Rectal smooth muscle tissue (tissue), 1 donor: ENCODE measurements around the gene GPR150.
A peak's percentile ranks its signal among the peaks of the same experiment; 100 is the strongest.

Experiments
- H3K27ac ChIP-seq: one replicate; pipeline ENCODE4 v1.7.0; 2013; ENCODE audit warnings: low read depth, low read length, inconsistent platforms
- H3K27me3 ChIP-seq: one replicate; pipeline ENCODE4 v1.7.0; 2013; ENCODE audit warnings: low read length; ENCODE audit not compliant: control insufficient read depth, insufficient read depth
- H3K36me3 ChIP-seq: one replicate; pipeline ENCODE4 v1.7.0; 2013; ENCODE audit warnings: low read length; ENCODE audit not compliant: control insufficient read depth, insufficient read depth
- H3K4me1 ChIP-seq: one replicate; pipeline ENCODE4 v1.7.0; 2013; ENCODE audit warnings: low read length; ENCODE audit not compliant: control insufficient read depth, insufficient read depth
- H3K4me3 ChIP-seq: one replicate; pipeline ENCODE4 v1.7.0; 2013; ENCODE audit warnings: low read length
- H3K9ac ChIP-seq: one replicate; pipeline ENCODE4 v1.7.0; 2013; ENCODE audit warnings: low read length

Gene GPR150

DNA sequence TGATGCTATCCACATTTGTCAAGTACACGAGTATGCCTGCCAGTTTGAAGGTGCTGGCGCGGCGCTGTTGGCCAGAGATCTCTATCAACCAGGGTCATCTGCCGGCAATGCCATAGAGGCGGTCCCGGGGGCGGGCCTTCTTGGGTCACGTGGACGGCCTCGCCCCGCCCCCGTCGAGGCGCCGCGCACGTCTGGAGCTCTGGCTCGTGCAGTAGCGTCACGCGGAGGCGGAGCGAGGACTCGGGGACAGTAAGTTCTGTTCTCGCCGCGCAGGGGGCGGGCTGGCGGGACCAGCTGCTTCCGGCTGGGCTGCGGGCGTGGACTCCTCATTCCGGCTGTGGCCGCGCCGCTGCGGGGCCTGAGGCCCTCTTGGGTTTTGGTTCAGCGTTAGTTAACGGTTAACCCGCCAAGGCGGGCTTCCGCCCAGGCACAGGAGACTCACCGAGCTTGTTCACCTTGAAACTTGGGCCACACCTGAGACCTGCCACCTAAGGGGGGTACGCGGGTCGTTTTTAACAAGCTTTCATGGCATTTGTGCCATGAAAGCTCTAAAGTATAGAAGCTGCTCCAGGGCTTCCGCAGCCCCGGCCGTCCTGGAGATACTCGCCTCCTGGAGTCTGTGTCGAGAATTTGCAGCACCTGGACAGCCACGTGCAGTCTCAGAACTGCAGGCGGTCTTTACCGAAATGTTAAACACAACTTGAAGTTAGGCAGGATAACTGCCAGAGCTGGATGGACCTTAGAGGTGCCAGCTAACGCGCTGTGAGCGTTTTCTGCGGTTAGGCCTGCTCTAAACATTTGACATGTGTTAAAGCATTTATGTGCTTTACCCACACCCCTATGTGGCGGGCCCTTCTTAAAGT lies 26.9 kb downstream of the GPR150 start, which contains the start of gene RFESD:
Gene RFESD, plus strand, starts transcription at position 209 of the 863 bp plus-strand sequence. CDS start 5,495 bp downstream, outside the sequence.
- Histone ChIP-seq H3K36me3 (no peaks in the 10 kb centered on the region), H3K4me3 (peak within 1 kb of the TSS; percentile 85), H3K9ac (peak within 1 kb of the TSS; percentile 38), H3K27me3 (no peaks in the 10 kb centered on the region), H3K27ac (peak within 1 kb of the TSS; percentile 93), H3K4me1 (peaks cover 5% of the 10 kb centered on the region)

DNA sequence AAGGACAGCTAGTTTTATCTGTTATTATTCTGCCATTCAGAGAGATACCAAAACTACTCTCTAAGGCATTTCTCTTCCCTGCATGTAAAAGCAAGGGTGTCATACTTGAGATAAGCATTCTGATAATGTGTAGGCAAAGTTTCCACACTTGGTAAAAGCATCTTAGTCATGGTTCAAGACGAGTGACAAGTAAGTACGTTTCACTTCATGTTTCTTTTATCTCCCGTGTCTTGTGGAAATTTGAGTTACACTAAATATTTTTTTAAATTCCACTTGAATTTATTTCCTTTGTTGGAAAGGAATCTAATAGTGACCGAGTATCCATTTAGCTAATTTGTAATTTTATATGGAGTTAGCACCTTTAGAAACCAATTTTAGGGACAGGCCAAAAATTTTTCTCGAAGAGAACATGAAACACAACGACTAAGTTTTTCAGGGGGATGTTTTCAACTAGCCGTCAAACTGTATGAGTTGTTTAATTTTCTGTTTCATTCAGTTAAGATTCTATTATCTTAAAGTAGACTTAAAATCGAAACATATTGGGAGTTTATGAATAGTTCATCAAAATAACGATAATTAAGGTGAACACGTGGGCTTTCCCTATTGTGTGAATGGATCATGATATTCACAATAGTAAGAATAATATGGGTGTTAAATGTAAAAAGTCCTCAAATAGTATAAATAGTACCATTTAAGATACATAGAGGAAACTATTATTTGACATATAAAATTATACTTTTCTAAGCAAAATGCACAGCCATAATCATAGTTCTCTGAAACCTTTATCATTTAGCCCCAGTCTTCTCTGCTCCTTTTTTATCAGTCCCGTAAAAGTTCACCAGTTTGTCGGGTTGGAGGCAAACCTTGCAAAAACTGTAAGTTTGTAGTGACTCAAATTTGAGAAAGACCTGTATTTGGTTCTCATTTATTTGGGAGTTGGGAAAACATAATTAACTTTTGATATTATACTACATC lies 28.3 kb downstream of the GPR150 start:
- Histone ChIP-seq H3K9ac (no peak overlapping the region), H3K27me3 (no peaks in the 10 kb centered on the region), H3K4me1 (peaks cover 5% of the 10 kb centered on the region), H3K36me3 (no peaks in the 10 kb centered on the region), H3K27ac (peak overlapping the region; percentile 93), H3K4me3 (peak overlapping the region; percentile 2)

DNA sequence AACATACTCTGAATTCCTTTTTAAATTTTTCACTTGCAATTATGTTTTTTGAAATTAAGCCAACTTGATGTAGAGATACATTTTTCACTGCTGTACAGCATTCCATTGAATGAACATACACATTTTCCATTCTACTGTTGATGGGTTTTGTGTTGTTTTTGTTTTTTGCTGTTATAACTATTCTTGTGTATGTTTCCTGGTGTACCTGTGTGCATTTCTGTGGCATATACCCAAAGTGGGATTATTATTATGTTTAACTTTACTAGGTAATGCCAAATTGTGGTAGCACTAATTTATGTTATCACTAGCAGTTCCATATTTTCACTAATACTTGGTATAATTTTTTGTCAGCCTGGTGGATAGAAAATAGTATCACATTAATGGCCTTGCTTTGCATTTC lies 29.4 kb downstream of the GPR150 start:
- Histone ChIP-seq H3K4me1 (peaks cover 5% of the 10 kb centered on the region), H3K27ac (no peak overlapping the region), H3K36me3 (no peaks in the 10 kb centered on the region), H3K27me3 (no peaks in the 10 kb centered on the region), H3K9ac (no peak overlapping the region), H3K4me3 (no peak overlapping the region)

DNA sequence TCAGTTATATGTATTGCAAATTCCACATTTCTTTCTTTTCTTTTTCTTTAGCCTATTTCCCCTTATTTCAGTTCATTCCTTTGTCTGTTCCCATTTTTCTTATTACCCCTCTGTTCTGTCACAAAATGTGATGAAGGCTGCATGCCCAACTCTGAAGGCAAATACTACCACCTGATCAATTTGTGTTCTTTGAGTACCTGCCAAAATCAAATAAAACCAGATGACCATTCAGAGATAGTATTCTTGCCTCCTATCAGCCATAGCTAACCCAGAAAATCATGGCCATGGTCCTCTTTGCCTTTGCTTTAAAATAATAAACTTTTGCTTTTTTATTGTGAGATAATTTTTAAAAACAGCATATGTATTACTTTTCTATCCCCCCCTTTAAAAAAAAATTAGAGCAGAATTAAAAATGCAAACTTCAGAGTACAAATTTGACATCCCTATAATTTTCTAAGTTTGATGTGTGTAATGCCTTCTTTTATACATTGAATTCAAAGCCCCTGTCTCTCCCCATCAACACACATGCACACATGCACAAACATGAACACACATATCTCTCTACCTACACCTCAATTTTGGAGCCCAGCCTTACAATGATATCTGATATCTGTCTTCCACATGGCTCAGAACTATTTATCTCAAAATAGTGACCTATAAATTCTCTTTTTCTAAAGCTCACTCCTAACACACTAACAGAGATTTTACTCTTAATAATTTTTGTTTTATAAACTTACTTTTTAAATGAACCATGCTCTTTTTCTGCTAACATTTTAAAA lies 30.1 kb downstream of the GPR150 start:
- Histone ChIP-seq H3K4me1 (peaks cover 5% of the 10 kb centered on the region), H3K36me3 (no peaks in the 10 kb centered on the region), H3K9ac (no peak overlapping the region), H3K27me3 (no peaks in the 10 kb centered on the region), H3K27ac (no peak overlapping the region), H3K4me3 (no peak overlapping the region)

DNA sequence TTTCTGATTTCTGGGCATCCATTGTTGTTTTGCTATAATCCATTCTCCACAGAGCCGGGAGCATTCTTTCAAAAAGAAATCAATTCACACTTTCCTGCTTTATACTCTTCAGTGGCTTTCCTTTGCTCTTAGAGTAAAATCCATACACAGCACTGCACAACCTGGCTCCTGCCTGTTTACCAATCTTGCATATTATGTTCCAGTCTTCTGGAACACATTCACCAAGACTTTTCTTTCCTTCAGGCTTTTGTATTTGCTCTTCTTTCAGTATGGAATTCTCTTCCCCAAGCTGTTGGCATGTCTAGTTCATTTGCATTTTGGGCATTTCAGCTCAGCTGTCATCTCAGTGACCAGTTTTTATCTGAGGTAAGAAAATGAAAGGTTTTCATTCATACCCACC lies 33.0 kb downstream of the GPR150 start:
- H3K27me3 ChIP-seq: no peaks in the 10 kb centered on the region
- H3K4me1 ChIP-seq: peaks cover 1% of the 10 kb centered on the region
- H3K36me3 ChIP-seq: no peaks in the 10 kb centered on the region
- H3K9ac ChIP-seq: no peak overlapping the region
- no peak overlapping the region for H3K4me3 ChIP-seq
- no peak overlapping the region for H3K27ac ChIP-seq

DNA sequence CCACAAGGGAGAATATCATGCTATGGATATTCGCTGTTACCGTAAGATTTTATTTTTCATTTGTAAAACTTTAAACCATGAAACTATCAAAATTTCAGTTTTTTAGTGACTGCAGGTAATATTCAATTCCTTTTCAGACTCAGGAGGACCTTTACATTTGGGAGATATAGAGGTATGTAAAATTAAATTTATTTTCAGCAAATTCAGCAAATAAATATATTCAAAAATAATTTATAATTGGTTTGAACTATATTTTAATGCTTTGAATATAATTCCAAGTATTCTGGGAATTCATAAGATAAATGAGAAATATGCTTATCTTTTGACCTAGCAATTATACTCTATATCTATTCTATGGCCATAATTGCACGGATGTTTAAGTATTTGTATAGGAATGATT lies 34.3 kb downstream of the GPR150 start:
- Histone ChIP-seq H3K4me3 (no peak overlapping the region), H3K4me1 (no peaks in the 10 kb centered on the region), H3K36me3 (no peaks in the 10 kb centered on the region), H3K27ac (no peak overlapping the region), H3K9ac (no peak overlapping the region), H3K27me3 (no peaks in the 10 kb centered on the region)

DNA sequence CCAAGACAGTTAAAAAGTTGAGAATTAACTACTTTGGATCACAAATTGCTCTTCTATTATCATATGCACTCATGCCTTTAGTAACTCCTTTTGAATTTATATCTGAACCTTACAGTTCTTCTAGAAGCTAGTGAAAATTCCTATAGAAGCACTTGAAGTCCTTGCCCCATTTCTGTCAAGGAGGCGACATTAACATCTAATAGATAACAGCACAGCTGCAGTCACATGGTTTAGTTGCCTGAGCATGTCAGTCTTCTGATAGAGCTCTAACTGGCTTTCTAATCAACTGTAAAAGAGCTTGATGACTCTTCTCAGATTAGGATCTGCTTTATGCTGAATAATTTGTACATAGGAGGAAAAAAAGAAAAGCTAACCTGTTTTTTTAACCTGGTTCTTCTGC lies 35.7 kb downstream of the GPR150 start:
- Histone ChIP-seq H3K36me3 (no peaks in the 10 kb centered on the region), H3K9ac (no peak overlapping the region), H3K27ac (no peak overlapping the region), H3K4me1 (no peaks in the 10 kb centered on the region), H3K4me3 (no peak overlapping the region), H3K27me3 (no peaks in the 10 kb centered on the region)

DNA sequence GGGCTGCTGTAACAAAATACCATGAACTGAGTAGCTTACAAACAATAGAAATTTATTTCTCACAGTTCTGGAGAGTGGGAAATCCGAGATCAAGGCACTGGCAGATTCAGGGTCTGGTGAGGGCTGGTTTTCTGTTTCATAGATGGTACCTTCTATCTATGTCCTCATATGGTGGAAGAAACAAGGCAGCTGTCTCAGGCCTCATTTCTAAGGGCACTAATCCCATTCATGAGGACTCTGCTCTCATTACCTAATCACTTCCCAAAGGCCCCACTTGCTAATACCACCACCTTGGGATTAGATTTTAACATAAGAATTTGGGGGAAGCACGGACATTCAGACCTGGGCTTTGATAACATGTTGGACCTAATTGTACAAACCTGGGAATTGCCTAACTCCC lies 40.2 kb downstream of the GPR150 start:
- Histone ChIP-seq H3K4me1 (peaks cover 5% of the 10 kb centered on the region), H3K27me3 (no peaks in the 10 kb centered on the region), H3K36me3 (no peaks in the 10 kb centered on the region), H3K27ac (no peak overlapping the region), H3K9ac (no peak overlapping the region), H3K4me3 (no peak overlapping the region)

DNA sequence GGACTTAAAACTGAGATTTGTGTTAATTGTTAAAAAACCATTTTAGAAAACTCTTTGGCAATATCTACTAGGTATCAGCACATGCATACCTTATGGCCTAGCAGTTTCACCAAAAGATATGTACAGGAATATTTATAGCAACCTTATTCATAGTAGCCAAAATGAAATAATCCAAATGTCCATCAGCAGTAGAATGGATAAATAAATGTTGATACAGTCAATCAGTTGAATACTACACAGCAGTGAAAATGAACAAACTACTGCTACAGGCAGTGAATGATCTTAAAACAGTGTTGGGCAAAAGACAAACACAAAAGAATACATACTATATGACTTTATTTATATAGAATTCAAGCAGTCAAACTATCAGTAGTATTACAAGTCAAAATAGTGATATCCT lies 43.1 kb downstream of the GPR150 start:
- no peak overlapping the region for H3K4me3 ChIP-seq
- peaks cover 5% of the 10 kb centered on the region for H3K4me1 ChIP-seq
- no peaks in the 10 kb centered on the region for H3K27me3 ChIP-seq
- H3K36me3 ChIP-seq: no peaks in the 10 kb centered on the region
- no peak overlapping the region for H3K9ac ChIP-seq
- H3K27ac ChIP-seq: no peak overlapping the region

DNA sequence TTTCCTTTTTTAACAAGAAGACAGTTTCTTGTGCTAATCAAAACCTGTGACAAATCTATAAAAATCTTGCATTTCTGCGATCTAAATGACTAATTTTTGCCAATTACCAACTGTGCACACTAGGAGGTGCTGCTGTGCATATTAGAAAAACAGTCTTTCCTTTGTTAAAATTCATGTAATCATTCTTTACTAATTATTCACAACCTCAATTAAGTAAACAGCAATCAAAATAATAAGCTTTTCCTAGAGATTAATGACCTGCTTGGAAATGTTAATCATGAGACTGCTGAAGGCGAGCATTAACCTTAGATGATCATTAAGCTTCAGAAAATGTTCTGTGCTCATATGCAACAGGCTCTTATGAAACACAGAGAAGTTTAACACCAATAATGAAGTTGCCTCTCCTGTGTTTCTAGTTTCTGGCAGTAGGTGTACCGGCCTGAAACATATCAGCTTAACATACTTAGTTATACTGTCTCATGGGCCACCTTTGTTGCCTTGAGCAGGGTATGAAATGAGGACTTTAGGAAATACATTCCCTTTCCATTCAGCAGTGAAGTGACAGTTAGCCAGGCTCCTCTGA lies 44.4 kb downstream of the GPR150 start:
- no peaks in the 10 kb centered on the region for H3K27me3 ChIP-seq
- peak overlapping the region; percentile 57 for H3K27ac ChIP-seq
- peaks cover 14% of the 10 kb centered on the region for H3K4me1 ChIP-seq
- no peak overlapping the region for H3K4me3 ChIP-seq
- no peaks in the 10 kb centered on the region for H3K36me3 ChIP-seq
- no peak overlapping the region for H3K9ac ChIP-seq

DNA sequence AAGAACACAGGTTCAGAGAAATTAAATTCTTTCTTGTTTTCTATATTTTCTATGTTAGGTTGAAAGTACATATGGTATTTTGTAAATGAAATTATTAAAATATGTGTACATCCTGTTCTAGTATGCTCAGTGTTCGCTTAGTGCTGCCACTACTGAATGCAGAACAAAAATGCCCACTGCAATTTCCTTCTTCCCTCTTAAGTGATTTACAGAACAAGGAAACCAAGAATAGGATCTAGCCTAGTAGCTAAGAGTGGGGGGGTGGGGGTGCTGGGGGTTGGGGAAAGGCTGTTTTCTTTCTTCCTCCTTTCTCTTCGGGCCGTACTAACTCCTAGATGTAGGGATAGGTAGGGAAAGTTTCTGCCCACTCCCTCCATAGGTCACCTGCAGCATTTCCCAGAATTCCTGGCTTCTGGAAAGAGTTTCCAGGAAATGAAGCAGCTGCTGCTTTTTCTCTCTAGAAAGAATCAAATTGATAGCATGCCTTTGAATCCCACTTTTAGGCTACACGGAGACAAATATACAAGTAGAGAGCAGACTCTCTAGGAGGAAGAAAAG lies 47.3 kb downstream of the GPR150 start:
- Histone ChIP-seq H3K36me3 (no peaks in the 10 kb centered on the region), H3K27ac (no peak overlapping the region), H3K4me3 (no peak overlapping the region), H3K9ac (no peak overlapping the region), H3K27me3 (no peaks in the 10 kb centered on the region), H3K4me1 (peaks cover 26% of the 10 kb centered on the region)
